T-helper 1 cell treated with Interleukin-12 subunit alpha and Interleukin-12 subunit beta and Interleukin-4 antibody, amounts not matched to agents 30 μg/mL and 1 μg/mL, for 36 hours (primary cell): ENCODE measurements around the gene KCNJ3.
"Not testable (repeated sequence)": the region's sequence is repeated elsewhere in the genome, so short reads cannot be mapped to it uniquely, and the experiment has no call there.

Source experiments
- H3K27ac Mint-ChIP-seq: one replicate; pipeline ENCODE4 v1.8.0; 2021; ENCODE audit warnings: mild to moderate bottlenecking, mixed read lengths
- H3K27me3 Mint-ChIP-seq: one replicate; pipeline ENCODE4 v1.8.0; 2021; ENCODE audit warnings: low read depth, mixed read lengths
- H3K36me3 Mint-ChIP-seq: one replicate; pipeline ENCODE4 v1.8.0; 2021; ENCODE audit warnings: low read depth, mixed read lengths
- H3K4me1 Mint-ChIP-seq: one replicate; pipeline ENCODE4 v1.8.0; 2021; ENCODE audit warnings: low read depth, mixed read lengths
- H3K4me3 Mint-ChIP-seq: one replicate; pipeline ENCODE4 v1.8.0; 2021; ENCODE audit warnings: mild to moderate bottlenecking, moderate library complexity, mixed read lengths
- H3K9me3 Mint-ChIP-seq: one replicate; pipeline ENCODE4 v1.8.0; 2021; ENCODE audit warnings: mixed read lengths

The KCNJ3 gene

DNA sequence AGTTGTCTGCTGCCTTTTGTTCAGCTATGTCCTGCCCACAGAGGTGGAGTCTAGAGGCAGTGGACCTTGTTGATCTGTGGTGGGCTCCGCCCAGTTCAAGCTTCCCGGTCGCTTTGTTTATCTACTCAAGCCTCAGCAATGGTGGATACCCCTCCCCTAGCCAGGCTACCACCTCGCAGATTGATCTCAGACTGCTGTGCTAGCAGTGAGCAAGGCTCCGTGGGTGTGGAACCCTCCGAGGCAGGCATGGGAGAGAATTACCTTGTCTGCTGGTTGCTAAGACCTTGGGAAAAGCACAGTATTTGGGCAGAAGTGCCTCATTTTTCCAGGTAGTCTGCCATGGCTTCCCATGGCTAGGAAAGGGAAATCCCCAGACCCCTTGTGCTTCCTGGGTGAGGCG lies 146.0 kb downstream of the KCNJ3 start:
- no peak overlapping the region for H3K27ac Mint-ChIP-seq
- H3K4me1 Mint-ChIP-seq, result no peaks in the 10 kb centered on the region
- no peaks in the 10 kb centered on the region for H3K36me3 Mint-ChIP-seq
- no peaks in the 10 kb centered on the region for H3K9me3 Mint-ChIP-seq
- no peak overlapping the region for H3K4me3 Mint-ChIP-seq
- no peaks in the 10 kb centered on the region for H3K27me3 Mint-ChIP-seq

DNA sequence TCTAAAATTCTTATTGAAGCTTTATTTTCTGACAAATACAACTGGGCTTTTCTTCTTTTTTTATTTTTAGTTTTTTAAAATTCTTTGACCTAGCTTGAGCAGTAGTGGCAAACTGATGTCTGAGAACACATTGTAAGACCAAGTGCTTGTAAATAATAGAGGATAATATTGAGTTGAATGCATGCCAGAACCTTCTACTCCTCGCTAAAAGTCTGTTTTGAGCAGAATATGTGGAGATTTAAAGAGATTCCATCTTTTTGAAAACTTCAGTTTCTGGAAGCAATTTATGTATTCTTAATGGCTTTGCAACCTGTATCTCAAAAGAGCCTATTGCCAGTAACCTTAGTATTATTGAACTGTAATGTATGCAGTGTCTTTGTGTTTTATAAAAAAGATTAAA lies 148.3 kb downstream of the KCNJ3 start:
- Mint-ChIP-seq H3K27ac (no peak overlapping the region), H3K9me3 (no peaks in the 10 kb centered on the region), H3K36me3 (no peaks in the 10 kb centered on the region), H3K4me3 (no peak overlapping the region), H3K4me1 (no peaks in the 10 kb centered on the region), H3K27me3 (no peaks in the 10 kb centered on the region)

DNA sequence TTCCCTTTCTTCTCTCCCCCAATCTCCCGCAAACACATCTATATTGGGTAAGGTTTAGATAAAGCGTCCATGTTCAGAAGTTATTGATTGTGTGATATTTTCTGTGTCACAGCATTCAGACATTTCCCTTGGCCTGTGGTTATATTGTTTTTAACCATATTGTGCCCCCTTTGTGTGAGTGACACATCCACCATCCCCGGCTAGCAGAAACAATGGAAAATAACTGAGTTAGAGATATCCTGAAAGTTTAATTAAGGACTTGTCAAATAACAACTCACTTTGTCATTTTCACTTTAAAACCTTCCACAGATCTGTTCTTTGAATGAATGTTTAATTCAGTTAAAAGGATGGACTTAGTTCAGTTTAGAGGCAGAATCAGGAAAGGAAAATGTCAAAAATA lies 151.0 kb downstream of the KCNJ3 start:
- H3K27me3 Mint-ChIP-seq, result no peaks in the 10 kb centered on the region
- no peaks in the 10 kb centered on the region for H3K36me3 Mint-ChIP-seq
- H3K4me1 Mint-ChIP-seq, result no peaks in the 10 kb centered on the region
- no peak overlapping the region for H3K4me3 Mint-ChIP-seq
- H3K9me3 Mint-ChIP-seq, result no peaks in the 10 kb centered on the region
- no peak overlapping the region for H3K27ac Mint-ChIP-seq

DNA sequence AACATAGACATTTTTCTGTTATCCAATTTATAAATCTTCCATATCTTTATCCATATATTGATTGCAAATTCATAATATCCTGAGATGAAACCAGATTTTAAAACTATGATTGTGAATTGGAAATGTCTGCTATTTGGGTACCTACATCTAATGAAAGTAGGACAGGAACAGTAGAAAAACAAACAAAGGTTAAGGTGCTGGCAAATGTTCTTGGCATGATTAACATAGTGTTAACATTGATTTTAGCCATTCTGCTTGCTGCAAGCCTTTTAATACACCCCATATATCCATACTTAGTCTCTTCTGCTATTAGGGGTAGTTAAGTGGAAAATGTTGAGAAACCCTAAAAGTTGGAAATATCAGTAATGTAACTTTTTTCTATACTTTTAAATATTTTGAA lies 152.0 kb downstream of the KCNJ3 start:
- Mint-ChIP-seq H3K27ac (no peak overlapping the region), H3K9me3 (no peaks in the 10 kb centered on the region), H3K36me3 (no peaks in the 10 kb centered on the region), H3K27me3 (no peaks in the 10 kb centered on the region), H3K4me1 (no peaks in the 10 kb centered on the region), H3K4me3 (no peak overlapping the region)

DNA sequence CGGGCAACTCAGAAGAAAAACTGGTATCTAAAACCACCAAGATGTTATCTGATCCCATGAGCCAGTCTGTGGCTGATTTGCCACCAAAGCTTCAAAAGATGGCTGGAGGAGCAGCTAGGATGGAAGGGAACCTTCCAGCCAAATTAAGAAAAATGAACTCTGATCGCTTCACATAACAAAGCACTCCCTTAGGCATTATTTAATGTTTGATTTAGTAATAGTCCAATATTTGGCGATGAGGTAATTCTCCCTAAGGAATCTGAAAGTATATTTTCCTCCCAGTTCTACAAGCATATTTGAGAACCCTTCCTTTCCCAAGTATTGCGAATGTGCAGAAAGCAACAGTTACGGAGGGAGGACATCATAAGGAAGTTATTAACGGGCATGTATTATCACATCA lies 156.6 kb downstream of the KCNJ3 start:
- Mint-ChIP-seq H3K9me3 (no peaks in the 10 kb centered on the region), H3K27me3 (no peaks in the 10 kb centered on the region), H3K27ac (no peak overlapping the region), H3K4me3 (no peak overlapping the region), H3K4me1 (no peaks in the 10 kb centered on the region), H3K36me3 (no peaks in the 10 kb centered on the region)

DNA sequence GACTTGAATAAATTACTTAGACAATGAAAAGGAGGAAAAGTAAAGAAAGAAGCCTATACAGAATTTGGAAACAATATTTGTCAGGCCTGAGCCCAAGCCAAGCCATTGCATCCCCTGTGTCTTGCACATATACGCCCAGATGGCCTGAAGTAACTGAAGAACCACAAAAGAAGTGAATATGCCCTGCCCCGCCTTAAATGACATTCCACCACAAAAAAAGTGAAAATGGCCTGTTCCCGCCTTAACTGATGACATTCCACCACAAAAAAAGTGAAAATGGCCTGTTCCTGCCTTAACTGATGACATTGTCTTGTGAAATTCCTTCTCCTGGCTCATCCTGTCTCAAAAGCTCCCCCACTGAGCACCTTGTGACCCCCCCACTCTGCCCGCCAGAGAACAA lies 168.7 kb downstream of the KCNJ3 start:
- H3K4me3 Mint-ChIP-seq, H3K36me3 Mint-ChIP-seq, H3K4me1 Mint-ChIP-seq, H3K27me3 Mint-ChIP-seq, H3K27ac Mint-ChIP-seq, H3K9me3 Mint-ChIP-seq: not testable (repeated sequence)

DNA sequence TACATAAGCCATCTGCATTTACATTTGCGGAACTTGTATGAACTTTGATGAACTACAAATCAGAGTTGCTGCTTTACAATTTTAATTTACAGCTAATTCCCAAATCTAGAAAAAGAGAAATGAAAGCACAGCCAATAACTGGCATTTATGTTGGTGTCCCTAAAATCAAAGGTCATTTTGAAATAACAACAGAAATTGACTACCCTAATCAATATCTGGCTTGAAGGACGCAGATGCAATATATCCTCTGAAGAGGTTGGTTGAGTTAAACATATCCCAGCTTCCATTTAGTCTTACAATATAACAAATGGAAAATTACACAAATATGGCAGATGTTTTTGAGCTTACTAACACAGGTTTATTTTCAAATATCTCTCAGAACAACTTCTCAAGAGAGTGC lies 177.5 kb downstream of the KCNJ3 start:
- Mint-ChIP-seq H3K9me3 (no peaks in the 10 kb centered on the region), H3K27ac (no peak overlapping the region), H3K4me3 (no peak overlapping the region), H3K4me1 (no peaks in the 10 kb centered on the region), H3K27me3 (no peaks in the 10 kb centered on the region), H3K36me3 (no peaks in the 10 kb centered on the region)

DNA sequence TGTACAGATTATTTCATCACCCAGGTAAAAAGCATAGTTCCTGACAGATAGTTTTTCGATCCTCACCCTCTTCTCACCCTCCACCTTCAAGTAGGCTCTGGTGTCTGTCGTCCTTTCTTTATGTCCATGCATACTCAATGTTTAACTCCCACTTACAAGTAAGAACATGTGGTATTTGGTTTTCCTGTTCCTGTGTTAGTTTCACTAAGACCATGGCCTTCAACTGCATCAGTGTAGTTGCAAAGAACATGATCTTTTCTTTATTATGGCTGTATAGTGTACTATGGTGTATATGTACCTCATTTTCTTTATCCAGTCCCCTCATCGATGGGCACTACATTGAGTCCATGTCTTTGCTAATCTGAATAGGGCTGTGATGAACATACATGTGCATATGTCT lies 184.2 kb downstream of the KCNJ3 start:
- Mint-ChIP-seq H3K27me3 (no peaks in the 10 kb centered on the region), H3K9me3 (no peaks in the 10 kb centered on the region), H3K4me3 (no peak overlapping the region), H3K36me3 (no peaks in the 10 kb centered on the region), H3K27ac (no peak overlapping the region), H3K4me1 (no peaks in the 10 kb centered on the region)

DNA sequence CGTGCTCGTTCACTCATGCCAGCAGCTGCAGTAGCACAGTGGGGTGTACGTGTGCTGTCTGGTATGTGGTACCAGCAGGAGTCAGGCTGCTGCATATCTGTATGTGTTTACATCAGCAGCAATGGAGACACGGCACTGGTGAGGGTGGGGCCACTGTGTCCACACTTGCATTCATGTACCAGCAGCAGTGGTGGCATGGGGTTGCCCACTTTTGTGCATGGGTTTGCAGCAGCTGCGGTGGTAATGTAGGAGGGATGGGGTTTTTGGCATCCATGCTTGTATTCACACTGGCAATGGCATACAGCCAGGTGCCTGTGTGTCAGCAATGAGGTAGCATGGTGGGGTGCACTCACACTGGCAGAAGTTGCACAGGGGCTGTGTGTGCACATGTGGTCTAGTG lies 187.8 kb downstream of the KCNJ3 start:
- H3K36me3 Mint-ChIP-seq, result no peaks in the 10 kb centered on the region
- no peak overlapping the region for H3K4me3 Mint-ChIP-seq
- no peaks in the 10 kb centered on the region for H3K9me3 Mint-ChIP-seq
- H3K27me3 Mint-ChIP-seq, result no peaks in the 10 kb centered on the region
- no peak overlapping the region for H3K27ac Mint-ChIP-seq
- no peaks in the 10 kb centered on the region for H3K4me1 Mint-ChIP-seq

DNA sequence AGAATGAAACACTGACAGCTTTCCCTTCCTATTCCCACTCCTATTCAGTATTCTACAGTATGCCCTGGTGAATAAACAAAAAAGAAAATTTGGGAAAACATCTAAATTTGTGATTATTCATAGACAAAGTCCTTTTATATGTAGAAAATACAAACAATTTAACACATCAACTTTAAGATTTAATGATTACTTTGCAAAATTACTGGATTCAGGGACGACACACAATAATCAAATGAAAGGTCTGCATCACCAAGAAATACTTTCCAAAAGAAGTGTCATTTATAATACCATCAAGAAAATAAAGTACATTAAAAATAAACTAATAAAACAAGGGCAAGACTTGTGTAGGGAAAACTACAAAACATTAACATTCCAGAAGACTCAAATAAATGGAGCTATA lies 199.8 kb downstream of the KCNJ3 start:
- H3K4me3 Mint-ChIP-seq, result no peak overlapping the region

DNA sequence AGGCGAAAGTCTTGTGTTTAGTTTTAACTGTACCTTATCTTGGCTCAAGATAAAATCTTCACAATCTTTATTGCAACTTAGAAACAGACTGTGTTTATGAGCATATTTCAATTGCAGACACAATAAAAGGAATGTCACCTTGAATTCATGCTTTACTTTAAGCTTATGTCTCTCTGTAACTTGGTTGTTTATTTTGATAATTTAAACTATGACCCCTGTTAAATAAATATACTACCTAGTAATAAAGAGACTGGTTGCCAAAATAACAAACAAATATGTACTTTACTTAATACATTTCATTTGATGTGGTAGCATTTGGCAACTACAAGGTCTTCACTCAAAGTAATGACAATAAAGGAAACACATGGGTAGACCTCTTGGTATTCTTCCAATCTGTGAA lies 202.6 kb downstream of the KCNJ3 start:
- no peaks in the 10 kb centered on the region for H3K9me3 Mint-ChIP-seq
- H3K4me1 Mint-ChIP-seq, result no peaks in the 10 kb centered on the region
- no peaks in the 10 kb centered on the region for H3K27me3 Mint-ChIP-seq
- H3K27ac Mint-ChIP-seq, result no peak overlapping the region
- no peaks in the 10 kb centered on the region for H3K36me3 Mint-ChIP-seq
- no peak overlapping the region for H3K4me3 Mint-ChIP-seq

More for the DNA sequence above, 199.8 kb downstream of the KCNJ3 start:
- no peaks in the 10 kb centered on the region for H3K27me3 Mint-ChIP-seq
- H3K36me3 Mint-ChIP-seq, result no peaks in the 10 kb centered on the region
- H3K4me1 Mint-ChIP-seq, result no peaks in the 10 kb centered on the region
- H3K9me3 Mint-ChIP-seq, result no peaks in the 10 kb centered on the region
- H3K27ac Mint-ChIP-seq, result no peak overlapping the region
